VCaP (cell line): Measurements from ENCODE around the gene ADSS2.
A peak's percentile ranks its signal among the peaks of the same experiment; 100 is the strongest.
"Not testable (repeated sequence)": the region's sequence is repeated elsewhere in the genome, so short reads cannot be mapped to it uniquely, and the experiment has no call there.

ENCODE experiments used
- H3K27ac ChIP-seq: fragments of 450-650 bp; 2 replicates; pipeline ENCODE4 v1.5.1; 2017
- CTCF ChIP-seq: fragments of 450-650 bp; conservative IDR thresholded peaks from 2 replicates; pipeline ENCODE4 v1.5.1; 2017; ENCODE audit warnings: mild to moderate bottlenecking, moderate library complexity

Gene ADSS2

GRCh38 chr1:244451539-244451950, at the start of gene ADSS2:
ADSS2 (minus strand) TSS chr1:244451909; CDS start chr1:244451817, 92 bp downstream.
- peak within 1 kb of the TSS; percentile 95 for H3K27ac ChIP-seq
- no peak for TF ChIP-seq CTCF

- H3K27ac ChIP-seq = not testable (repeated sequence)
These were observed 48.8 kb upstream of the ADSS2 start for GRCh38 chr1:244500515-244500914.

- H3K27ac ChIP-seq = not testable (repeated sequence)
These were observed 47.8 kb upstream of the ADSS2 start for GRCh38 chr1:244499484-244499883.

- TF ChIP-seq CTCF = no peak
These were observed 46.1 kb upstream of the ADSS2 start for GRCh38 chr1:244497805-244498204.

GRCh38 chr1:244496186-244496585, 44.5 kb upstream of the ADSS2 start:
- TF ChIP-seq CTCF = no peak

More at GRCh38 chr1:244497805-244498204, 46.1 kb upstream of the ADSS2 start:
- no peak overlapping the region for H3K27ac ChIP-seq

GRCh38 chr1:244494653-244495052, 42.9 kb upstream of the ADSS2 start:
- no peak overlapping the region for H3K27ac ChIP-seq
- no peak for TF ChIP-seq CTCF

More at GRCh38 chr1:244496186-244496585, 44.5 kb upstream of the ADSS2 start:
- no peak overlapping the region for H3K27ac ChIP-seq

- not testable (repeated sequence) for H3K27ac ChIP-seq
These were observed 33.3 kb upstream of the ADSS2 start for GRCh38 chr1:244484971-244485370.

GRCh38 chr1:244473059-244473605, 21.4 kb upstream of the ADSS2 start:
- TF ChIP-seq CTCF = no peak
- no peak overlapping the region for H3K27ac ChIP-seq

GRCh38 chr1:244466724-244467123, 15.0 kb upstream of the ADSS2 start:
- TF ChIP-seq CTCF = no peak
- no peak overlapping the region for H3K27ac ChIP-seq
